NCI-H2196 (cell line): Measurements from ENCODE around the gene BRINP3.
"Not testable (repeated sequence)": the region's sequence is repeated elsewhere in the genome, so short reads cannot be mapped to it uniquely, and the experiment has no call there.

Experiments used
- DNase-seq: peaks from one replicate; lab custom pipeline; 2025; ENCODE audit not compliant: unreplicated experiment; lab: John Stamatoyannopoulos, UW

The BRINP3 gene

GRCh38 chr1:190477762-190478148, at the start of gene BRINP3:
Gene BRINP3, minus strand, starts transcription at chr1:190477864.
- no peak for DNase-seq

GRCh38 chr1:190511554-190511953, 33.9 kb upstream of the BRINP3 start:
- no peak for DNase-seq

GRCh38 chr1:190507357-190507756, 29.7 kb upstream of the BRINP3 start:
- DNase-seq, result no peak

GRCh38 chr1:190504539-190504938, 26.9 kb upstream of the BRINP3 start:
- not testable (repeated sequence) for DNase-seq

- no peak for DNase-seq
Measured at GRCh38 chr1:190497565-190497964, 19.9 kb upstream of the BRINP3 start.

- no peak for DNase-seq
Measured at GRCh38 chr1:190494451-190494850, 16.8 kb upstream of the BRINP3 start.

- DNase-seq, result no peak
Measured at GRCh38 chr1:190491404-190491803, 13.7 kb upstream of the BRINP3 start.

- no peak for DNase-seq
Measured at GRCh38 chr1:190484045-190484444, 6.4 kb upstream of the BRINP3 start.

- no peak for DNase-seq
Measured at GRCh38 chr1:190480231-190480630, 2.6 kb upstream of the BRINP3 start.

- no peak for DNase-seq
Measured at GRCh38 chr1:190479516-190479915, 1.9 kb upstream of the BRINP3 start.

- DNase-seq, result no peak
Measured at GRCh38 chr1:190479050-190479397, 1.4 kb upstream of the BRINP3 start.

- DNase-seq, result no peak
Measured at GRCh38 chr1:190478149-190479049, 735 bp upstream of the BRINP3 start.

GRCh38 chr1:190476806-190477205, 858 bp downstream of the BRINP3 start:
- no peak for DNase-seq

- no peak for DNase-seq
Measured at GRCh38 chr1:190476321-190476720, 1.3 kb downstream of the BRINP3 start.

GRCh38 chr1:190475421-190476141, 2.1 kb downstream of the BRINP3 start:
- no peak for DNase-seq

GRCh38 chr1:190474650-190475211, 2.9 kb downstream of the BRINP3 start:
- no peak for DNase-seq

- no peak for DNase-seq
Measured at GRCh38 chr1:190474010-190474409, 3.7 kb downstream of the BRINP3 start.

- DNase-seq, result no peak
Measured at GRCh38 chr1:190472494-190472893, 5.2 kb downstream of the BRINP3 start.

GRCh38 chr1:190472042-190472441, 5.6 kb downstream of the BRINP3 start:
- no peak for DNase-seq

GRCh38 chr1:190464690-190465089, 13.0 kb downstream of the BRINP3 start:
- DNase-seq, result no peak

- DNase-seq, result no peak
Measured at GRCh38 chr1:190456129-190456528, 21.5 kb downstream of the BRINP3 start.

- no peak for DNase-seq
Measured at GRCh38 chr1:190455631-190456030, 22.0 kb downstream of the BRINP3 start.
